ENCODE results near the gene CROT. TPM values are rescaled to one million over a fixed set of nuclear protein-coding genes. Genes with fewer than 3 reads are reported as not detected.
A peak's percentile ranks its signal among the peaks of the same experiment; 100 is the strongest.
"Not testable (repeated sequence)": the region's sequence is repeated elsewhere in the genome, so short reads cannot be mapped to it uniquely, and the experiment has no call there.

The CROT gene
- 1.0 and 8.6 TPM in 2 replicates for total RNA-seq (2014; rRNA removed; shearing (Covaris generic); ENCODE audit: low replicate concordance)

- in situ Hi-C loops (cut with HindIII; ENCODE audit: low pct_unique_long_range_greater_than_20kb, low sequenced_read_pairs), result no loop called here
- DNase-seq (ENCODE audit: low read depth), result peak; percentile 92
Observed at GRCh38 chr7:87345166-87345927, at the start of gene CROT. Gene CROT (plus strand): TSS chr7:87345664. CDS start chr7:87349069, 3,405 bp downstream.

GRCh38 chr7:87300756-87301155 is 44.7 kb upstream of the CROT start:
- in situ Hi-C loops (cut with HindIII; ENCODE audit: low pct_unique_long_range_greater_than_20kb, low sequenced_read_pairs), result no loop called here
- no peak for DNase-seq (ENCODE audit: low read depth)

- DNase-seq (ENCODE audit: low read depth), result no peak
Observed at GRCh38 chr7:87310790-87311419, 34.6 kb upstream of the CROT start.

GRCh38 chr7:87312215-87312865 is 33.1 kb upstream of the CROT start:
- in situ Hi-C loops (cut with HindIII; ENCODE audit: low pct_unique_long_range_greater_than_20kb, low sequenced_read_pairs), result no loop called here
- DNase-seq (ENCODE audit: low read depth), result peak; percentile 47

More at GRCh38 chr7:87310790-87311419, 34.6 kb upstream of the CROT start:
- in situ Hi-C loops (cut with HindIII; ENCODE audit: low pct_unique_long_range_greater_than_20kb, low sequenced_read_pairs), result no loop called here

- in situ Hi-C loops (cut with HindIII; ENCODE audit: low pct_unique_long_range_greater_than_20kb, low sequenced_read_pairs), result no loop called here
- no peak for DNase-seq (ENCODE audit: low read depth)
Observed at GRCh38 chr7:87316097-87316700, 29.3 kb upstream of the CROT start.

- in situ Hi-C loops (cut with HindIII; ENCODE audit: low pct_unique_long_range_greater_than_20kb, low sequenced_read_pairs), result no loop called here
- no peak for DNase-seq (ENCODE audit: low read depth)
Observed at GRCh38 chr7:87316846-87317552, 28.5 kb upstream of the CROT start.

GRCh38 chr7:87317691-87318245 is 27.7 kb upstream of the CROT start:
- DNase-seq (ENCODE audit: low read depth), result no peak
- in situ Hi-C loops (cut with HindIII; ENCODE audit: low pct_unique_long_range_greater_than_20kb, low sequenced_read_pairs), result no loop called here

- in situ Hi-C loops (cut with HindIII; ENCODE audit: low pct_unique_long_range_greater_than_20kb, low sequenced_read_pairs), result no loop called here
- peak; percentile 16 for DNase-seq (ENCODE audit: low read depth)
Observed at GRCh38 chr7:87318741-87319140, 26.7 kb upstream of the CROT start.

GRCh38 chr7:87319154-87319581 is 26.3 kb upstream of the CROT start:
- in situ Hi-C loops (cut with HindIII; ENCODE audit: low pct_unique_long_range_greater_than_20kb, low sequenced_read_pairs), result not testable (repeated sequence)
- DNase-seq (ENCODE audit: low read depth), result peak; percentile 12

- in situ Hi-C loops (cut with HindIII; ENCODE audit: low pct_unique_long_range_greater_than_20kb, low sequenced_read_pairs), result no loop called here
- DNase-seq (ENCODE audit: low read depth), result no peak
Observed at GRCh38 chr7:87322912-87323311, 22.6 kb upstream of the CROT start.

GRCh38 chr7:87325576-87326370 is 19.7 kb upstream of the CROT start:
- in situ Hi-C loops (cut with HindIII; ENCODE audit: low pct_unique_long_range_greater_than_20kb, low sequenced_read_pairs), result no loop called here

GRCh38 chr7:87328281-87328680 is 17.2 kb upstream of the CROT start:
- in situ Hi-C loops (cut with HindIII; ENCODE audit: low pct_unique_long_range_greater_than_20kb, low sequenced_read_pairs), result no loop called here
- DNase-seq (ENCODE audit: low read depth), result peak; percentile 19

More at GRCh38 chr7:87325576-87326370, 19.7 kb upstream of the CROT start:
- no peak for DNase-seq (ENCODE audit: low read depth)

GRCh38 chr7:87330316-87330715 is 15.1 kb upstream of the CROT start:
- in situ Hi-C loops (cut with HindIII; ENCODE audit: low pct_unique_long_range_greater_than_20kb, low sequenced_read_pairs), result no loop called here
- DNase-seq (ENCODE audit: low read depth), result no peak

- DNase-seq (ENCODE audit: low read depth), result no peak
Observed at GRCh38 chr7:87330942-87331341, 14.5 kb upstream of the CROT start.

GRCh38 chr7:87331687-87332252 is 13.7 kb upstream of the CROT start:
- in situ Hi-C loops (cut with HindIII; ENCODE audit: low pct_unique_long_range_greater_than_20kb, low sequenced_read_pairs), result no loop called here
- no peak for DNase-seq (ENCODE audit: low read depth)

More at GRCh38 chr7:87330942-87331341, 14.5 kb upstream of the CROT start:
- in situ Hi-C loops (cut with HindIII; ENCODE audit: low pct_unique_long_range_greater_than_20kb, low sequenced_read_pairs), result no loop called here

- no peak for DNase-seq (ENCODE audit: low read depth)
- in situ Hi-C loops (cut with HindIII; ENCODE audit: low pct_unique_long_range_greater_than_20kb, low sequenced_read_pairs), result no loop called here
Observed at GRCh38 chr7:87332321-87332720, 13.1 kb upstream of the CROT start.

- in situ Hi-C loops (cut with HindIII; ENCODE audit: low pct_unique_long_range_greater_than_20kb, low sequenced_read_pairs), result no loop called here
- no peak for DNase-seq (ENCODE audit: low read depth)
Observed at GRCh38 chr7:87336136-87336535, 9.3 kb upstream of the CROT start.
